Activated CD4-positive, alpha-beta T cell treated with anti-CD3 and anti-CD28 coated beads, Interleukin-2, amount 10 ng/mL, durations not matched to agents 7 days and 5 days (primary cell): ENCODE measurements around the gene SLC36A4. TPM values are rescaled to one million over a fixed set of nuclear protein-coding genes. Genes with fewer than 3 reads are reported as not detected.

Experiments used
- CTCF ChIA-PET: fragments of 350-600 bp; sonication (Branson Sonifier 250); formaldehyde crosslinking; loops from one replicate; lab custom pipeline; 2021; ENCODE audit warnings: antibody characterized with exemption; lab: Charles Lee
- POLR2A ChIA-PET: fragments of 350-600 bp; sonication (Branson Sonifier 250); formaldehyde crosslinking; loops from one replicate; lab custom pipeline; 2021; ENCODE audit warnings: antibody characterized with exemption; lab: Charles Lee
- DNase-seq: peaks from one replicate; pipeline ENCODE4 v3.0.0-alpha.2; 2020
- H3K27ac Mint-ChIP-seq: one replicate; pipeline ENCODE4 v1.8.0; 2021; ENCODE audit warnings: mild to moderate bottlenecking, moderate library complexity, mixed read lengths
- H3K27me3 Mint-ChIP-seq: one replicate; pipeline ENCODE4 v1.8.0; 2021; ENCODE audit warnings: mixed read lengths
- H3K36me3 Mint-ChIP-seq: one replicate; pipeline ENCODE4 v1.8.0; 2021; ENCODE audit warnings: low read depth, mixed read lengths
- H3K4me1 Mint-ChIP-seq: one replicate; pipeline ENCODE4 v1.8.0; 2021; ENCODE audit warnings: mixed read lengths
- H3K4me3 Mint-ChIP-seq: one replicate; pipeline ENCODE4 v1.8.0; 2021; ENCODE audit warnings: mild to moderate bottlenecking, moderate library complexity, mixed read lengths
- H3K9me3 Mint-ChIP-seq: one replicate; pipeline ENCODE4 v1.8.0; 2021; ENCODE audit warnings: mixed read lengths
- total RNA-seq, 2 experiments: library from RNA; stranded (reverse); gene quantifications; one replicate each; pipeline ENCODE4 v1.2.3, GENCODE V29; 2021

The SLC36A4 gene
- total RNA-seq, 2 experiments from 2014 or later = 10.8 to 11.4 TPM

DNA sequence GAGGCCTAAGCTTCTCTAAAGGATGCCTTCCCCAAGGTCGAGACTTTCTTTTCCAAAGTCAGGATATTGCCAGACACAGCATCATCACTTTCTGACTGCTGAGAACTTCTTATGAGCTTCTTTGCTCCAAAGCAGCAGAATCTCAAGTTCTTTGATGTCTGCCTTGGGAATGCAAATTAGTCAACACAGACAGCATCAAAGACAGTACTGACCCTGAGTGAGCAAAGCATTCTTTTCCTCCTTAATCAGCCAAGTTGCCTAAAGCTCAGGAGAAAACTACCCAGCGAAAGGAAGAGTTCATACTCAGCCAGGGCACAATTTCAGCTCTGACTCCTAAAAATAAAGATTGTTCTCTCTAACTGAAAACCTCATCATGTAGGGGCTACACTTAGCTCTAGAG lies 98.0 kb downstream of the SLC36A4 start:
- Mint-ChIP-seq H3K4me3 (no peak overlapping the region), H3K27ac (no peak overlapping the region)
- CTCF ChIA-PET = no interaction called here

More for the DNA sequence above, 98.0 kb downstream of the SLC36A4 start:
- no peak for DNase-seq
- H3K9me3 Mint-ChIP-seq = peaks cover 3% of the 10 kb centered on the region
- peaks cover 5% of the 10 kb centered on the region for H3K27me3 Mint-ChIP-seq
- no peaks in the 10 kb centered on the region for H3K36me3 Mint-ChIP-seq
- no peaks in the 10 kb centered on the region for H3K4me1 Mint-ChIP-seq
- POLR2A ChIA-PET = no interaction called here

Other genes starting within 250 kb of the SLC36A4 start
- gene MTNR1B, start 228.3 kb downstream of the SLC36A4 start, total RNA-seq = not detected
- not detected for gene DEUP1, start 132.8 kb upstream of the SLC36A4 start, total RNA-seq